Naive thymus-derived CD4-positive, alpha-beta T cell (primary cell): ENCODE results near the gene MAP3K14. TPM values are rescaled to one million over a fixed set of nuclear protein-coding genes. Genes with fewer than 3 reads are reported as not detected.
A peak's percentile ranks its signal among the peaks of the same experiment; 100 is the strongest.

Experiments used
- ATAC-seq: fragments of 150-1000 bp; cut with Tn5 transposase; 2 replicates; pipeline ENCODE4 v1.10.0; 2021; ENCODE audit warnings: mild to moderate bottlenecking, moderate library complexity
- CTCF ChIA-PET: fragments of 350-600 bp; sonication (Branson Sonifier 250); formaldehyde crosslinking; loops from one replicate; lab custom pipeline; 2021; ENCODE audit warnings: antibody characterized with exemption; lab: Charles Lee
- POLR2A ChIA-PET: fragments of 350-600 bp; sonication (Branson Sonifier 250); formaldehyde crosslinking; loops from one replicate; lab custom pipeline; 2021; ENCODE audit warnings: antibody characterized with exemption, inconsistent platforms; lab: Charles Lee
- DNase-seq, 9 donors: peaks; one replicate each; pipeline versions ENCODE4 v3.0.0 to v3.0.0-alpha.2; 2020 to 2022; ENCODE audit warnings: mixed read lengths in 1 of 9
- H3K27ac ChIP-seq: one replicate; pipeline ENCODE4 v1.7.0; 2013; ENCODE audit warnings: mild to moderate bottlenecking, low read depth, low read length, moderate library complexity
- H3K27me3 ChIP-seq, 2 donors: one replicate each; pipeline ENCODE4 v1.7.0; 2013; ENCODE audit warnings: low read length in 2 of 2, mild to moderate bottlenecking in 2 of 2, moderate library complexity in 2 of 2; ENCODE audit not compliant: control insufficient read depth in 2 of 2, insufficient read depth in 2 of 2
- H3K36me3 ChIP-seq, 3 experiments: 1 replicate in 2 of 3; 2 replicates in 1 of 3; pipeline ENCODE4 v1.7.0; 2013; ENCODE audit warnings: low read length in 3 of 3, mild to moderate bottlenecking in 3 of 3, moderate library complexity in 1 of 3; ENCODE audit not compliant: insufficient read depth in 3 of 3, control insufficient read depth in 2 of 3
- H3K4me1 ChIP-seq, 2 donors: one replicate each; pipeline ENCODE4 v1.7.0; 2013; ENCODE audit warnings: low read length in 2 of 2, mild to moderate bottlenecking in 2 of 2, moderate library complexity in 1 of 2; ENCODE audit not compliant: control insufficient read depth in 2 of 2, insufficient read depth in 2 of 2
- H3K4me3 ChIP-seq: 2 replicates; pipeline ENCODE4 v1.7.0; 2013; ENCODE audit warnings: mild to moderate bottlenecking, low read length
- H3K9me3 ChIP-seq, 3 experiments: 1 replicate in 2 of 3; 2 replicates in 1 of 3; pipeline ENCODE4 v1.7.0; 2013; ENCODE audit warnings: low read length in 3 of 3; ENCODE audit not compliant: control insufficient read depth in 2 of 3
- H3K27ac Mint-ChIP-seq, 9 donors: one replicate each; pipeline ENCODE4 v1.8.0; 2020 to 2022; ENCODE audit warnings: mixed read lengths in 9 of 9, mild to moderate bottlenecking in 8 of 9, moderate library complexity in 5 of 9, inconsistent platforms in 2 of 9
- H3K27me3 Mint-ChIP-seq, 5 donors: one replicate each; pipeline ENCODE4 v1.8.0; 2021 to 2022; ENCODE audit warnings: mixed read lengths in 5 of 5, mild to moderate bottlenecking in 1 of 5
- H3K36me3 Mint-ChIP-seq, 5 donors: one replicate each; pipeline ENCODE4 v1.8.0; 2020 to 2022; ENCODE audit warnings: mixed read lengths in 5 of 5, mild to moderate bottlenecking in 3 of 5, inconsistent platforms in 1 of 5
- H3K4me1 Mint-ChIP-seq, 7 donors: one replicate each; pipeline ENCODE4 v1.8.0; 2020 to 2022; ENCODE audit warnings: mixed read lengths in 7 of 7, mild to moderate bottlenecking in 3 of 7, inconsistent platforms in 1 of 7
- H3K4me3 Mint-ChIP-seq, 10 donors: one replicate each; pipeline ENCODE4 v1.8.0; 2020 to 2022; ENCODE audit warnings: mild to moderate bottlenecking in 10 of 10, mixed read lengths in 10 of 10, moderate library complexity in 6 of 10, inconsistent platforms in 2 of 10
- H3K9me3 Mint-ChIP-seq, 11 donors: one replicate each; pipeline ENCODE4 v1.8.0; 2020 to 2022; ENCODE audit warnings: mixed read lengths in 11 of 11, mild to moderate bottlenecking in 4 of 11, inconsistent platforms in 1 of 11, moderate library complexity in 1 of 11
- intact Hi-C, 2 donors: fragments of 100-400 bp; cut with micrococcal nuclease; formaldehyde crosslinking; loops; one replicate each; pipeline ENCODE4 v1.15.1; 2023
- polyA plus RNA-seq, 2 donors: library from polyadenylated mRNA; unstranded; fragments of 300-500 nt; fragmentation: Illumina TruSeq; gene quantifications; one replicate each; pipeline ENCODE4 v1.2.3, GENCODE V29; 2021
- total RNA-seq, 6 experiments: library from RNA in 5 of 6; stranded (reverse) in 5 of 6; gene quantifications; 1 replicate in 5 of 6; 2 replicates in 1 of 6; pipeline ENCODE4 v1.2.3 and lab custom pipeline; 2021 to 2026

Gene MAP3K14
- total and polyA plus RNA-seq, 7 experiments from 2014 or later = 2.4 to 39.8 (median 31.5) TPM

DNA sequence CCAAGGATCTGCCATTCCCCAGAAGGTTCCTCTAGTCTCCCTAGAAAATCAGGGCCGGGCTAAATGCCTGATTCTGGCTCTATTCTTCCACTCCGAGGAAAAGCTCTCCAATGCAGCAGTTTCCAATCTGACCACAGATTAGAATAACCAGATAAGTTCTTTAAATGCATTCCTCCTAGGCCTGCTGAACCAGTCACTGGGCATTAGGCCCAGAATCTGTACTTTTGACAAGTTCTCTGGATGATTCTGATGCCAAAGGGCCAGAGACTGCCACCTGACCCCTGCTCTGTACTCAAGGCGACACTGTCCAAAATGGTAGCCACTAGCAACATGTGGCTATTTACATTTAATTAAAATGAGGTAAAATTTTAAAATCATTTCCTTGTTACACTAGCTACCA, 22.3 kb downstream of the MAP3K14 start:
- Histone ChIP-seq H3K36me3 (peaks cover 0 to 33% (median 3%) of the 10 kb centered on the region in 3 experiments), H3K9me3 (no peaks in the 10 kb centered on the region), H3K4me1 (peaks cover 18 to 33% of the 10 kb centered on the region in 2 donors), H3K27ac (no peak overlapping the region), H3K4me3 (no peak overlapping the region), H3K27me3 (no peaks in the 10 kb centered on the region)
- Mint-ChIP-seq H3K4me1 (peaks cover 46 to 84% (median 69%) of the 10 kb centered on the region in 7 donors), H3K4me3 (no peak overlapping the region), H3K9me3 (no peaks in the 10 kb centered on the region), H3K36me3 (peaks cover 0 to 21% (median 13%) of the 10 kb centered on the region in 5 donors), H3K27me3 (no peaks in the 10 kb centered on the region), H3K27ac (peak overlapping the region in 6 of 9 donors; percentile 11 to 85 (median 62))
- DNase-seq (no peak), ATAC-seq (no peak)
- ChIA-PET CTCF (interaction anchor here (1.0 kb wide), 1 partner anchor 18 kb away, joined by 3 read pairs; no protein-coding TSS in a partner anchor), POLR2A (interaction anchor here (0.5 to 1.5 kb wide), 4 partner anchors 12 to 81 kb away, joined by 3 to 6 read pairs (median 3); partner anchors contain the start of gene MAP3K14)
- intact Hi-C loops = no loop called here

DNA sequence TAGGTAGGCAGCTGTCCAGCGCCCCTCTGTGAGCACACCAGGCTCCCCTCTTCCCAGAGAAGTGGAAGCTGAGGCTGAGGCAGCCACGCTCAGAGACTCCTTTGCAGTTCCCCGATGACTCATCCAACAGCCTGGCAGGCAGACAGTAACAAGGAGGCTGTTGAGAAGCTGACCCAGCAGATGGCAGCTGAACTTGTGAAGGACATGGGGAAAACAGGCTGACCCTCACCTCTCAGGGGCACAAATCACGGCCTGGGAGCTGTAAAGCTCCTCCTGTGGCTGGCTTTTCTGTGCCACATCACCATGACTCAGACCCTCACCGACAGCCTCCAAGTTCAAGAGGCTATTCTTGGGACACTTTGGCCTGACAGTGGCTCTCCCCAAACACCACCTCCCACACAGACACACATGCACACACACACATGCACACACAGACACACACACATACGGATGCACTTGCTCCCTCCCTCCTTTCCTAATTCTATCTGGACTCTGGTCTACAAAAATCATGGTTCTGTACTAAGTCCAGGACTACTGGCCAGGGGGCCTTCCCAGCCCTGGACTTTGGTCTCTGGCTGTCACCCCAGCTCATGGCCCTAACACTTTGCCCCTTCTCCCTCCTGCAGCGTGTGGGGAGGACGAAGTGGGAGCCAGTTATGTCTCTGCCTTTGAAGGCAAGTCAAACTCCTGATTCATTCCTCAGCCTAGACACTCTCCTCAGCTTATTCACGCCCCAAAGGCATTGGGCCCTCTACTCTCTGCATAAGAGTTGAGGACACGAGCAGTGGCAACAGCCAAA, 23.2 kb downstream of the MAP3K14 start:
- Histone ChIP-seq H3K27me3 (no peaks in the 10 kb centered on the region), H3K4me1 (peaks cover 18 to 28% of the 10 kb centered on the region in 2 donors), H3K4me3 (no peak overlapping the region), H3K27ac (peak overlapping the region; percentile 19), H3K9me3 (no peaks in the 10 kb centered on the region), H3K36me3 (peaks cover 0 to 42% (median 11%) of the 10 kb centered on the region in 3 experiments)
- ChIA-PET POLR2A (interaction anchor here (0.6 to 1.1 kb wide), 4 partner anchors 8 to 74 kb away, joined by 3 to 4 read pairs (median 3); no protein-coding TSS in a partner anchor), CTCF (interaction anchor here (1.0 kb wide), 1 partner anchor 17 kb away, joined by 3 read pairs; no protein-coding TSS in a partner anchor)
- intact Hi-C loops = no loop called here
- Mint-ChIP-seq H3K4me3 (peak overlapping the region in 1 of 10 donors; percentile 9), H3K36me3 (peaks cover 0 to 19% (median 10%) of the 10 kb centered on the region in 5 donors), H3K27me3 (no peaks in the 10 kb centered on the region), H3K4me1 (peaks cover 38 to 77% (median 60%) of the 10 kb centered on the region in 7 donors), H3K27ac (peak overlapping the region; percentile 24 to 85 (median 67)), H3K9me3 (no peaks in the 10 kb centered on the region)
- DNase-seq = no peak
- peak; percentile 69 for ATAC-seq

GRCh38 chr17:45292696-45293412, 24.0 kb downstream of the MAP3K14 start:
- peak overlapping the region in 7 of 9 donors; percentile 58 to 85 (median 74) for H3K27ac Mint-ChIP-seq
- peaks cover 18 to 25% of the 10 kb centered on the region in 2 donors for H3K4me1 ChIP-seq

GRCh38 chr17:45291171-45291805, 25.5 kb downstream of the MAP3K14 start:
- Histone ChIP-seq H3K36me3 (peaks cover 3 to 65% (median 21%) of the 10 kb centered on the region in 3 experiments), H3K27ac (peak overlapping the region; percentile 29), H3K9me3 (no peaks in the 10 kb centered on the region), H3K4me3 (no peak overlapping the region), H3K27me3 (no peaks in the 10 kb centered on the region), H3K4me1 (peaks cover 7 to 14% of the 10 kb centered on the region in 2 donors)
- Mint-ChIP-seq H3K27me3 (no peaks in the 10 kb centered on the region), H3K36me3 (peaks cover 0 to 19% (median 4%) of the 10 kb centered on the region in 5 donors), H3K4me3 (no peak overlapping the region), H3K27ac (peak overlapping the region in 8 of 9 donors; percentile 43 to 89 (median 76)), H3K9me3 (no peaks in the 10 kb centered on the region), H3K4me1 (peaks cover 16 to 56% (median 38%) of the 10 kb centered on the region in 7 donors)
- CTCF ChIA-PET = no interaction called here
- POLR2A ChIA-PET = no interaction called here
- intact Hi-C loops = no loop called here
- DNase-seq = no peak
- peak; percentile 32 for ATAC-seq

More at GRCh38 chr17:45292696-45293412, 24.0 kb downstream of the MAP3K14 start:
- ChIA-PET POLR2A (interaction anchor here (0.6 to 1.0 kb wide), 2 partner anchors 7 to 21 kb away, joined by 3 read pairs; no protein-coding TSS in a partner anchor), CTCF (interaction anchor here (0.7 kb wide), 1 partner anchor 17 kb away, joined by 4 read pairs; no protein-coding TSS in a partner anchor)
- no peaks in the 10 kb centered on the region for H3K27me3 Mint-ChIP-seq
- H3K4me3 Mint-ChIP-seq = peak overlapping the region in 1 of 10 donors; percentile 9
- H3K9me3 Mint-ChIP-seq = no peaks in the 10 kb centered on the region
- peaks cover 30 to 70% (median 53%) of the 10 kb centered on the region in 7 donors for H3K4me1 Mint-ChIP-seq
- peaks cover 0 to 18% (median 4%) of the 10 kb centered on the region in 5 donors for H3K36me3 Mint-ChIP-seq
- no peak for DNase-seq
- intact Hi-C loops = no loop called here
- no peak for ATAC-seq
- Histone ChIP-seq H3K4me3 (no peak overlapping the region), H3K9me3 (no peaks in the 10 kb centered on the region), H3K27me3 (no peaks in the 10 kb centered on the region), H3K36me3 (peaks cover 0 to 49% (median 11%) of the 10 kb centered on the region in 3 experiments), H3K27ac (no peak overlapping the region)

GRCh38 chr17:45290269-45290765, 26.5 kb downstream of the MAP3K14 start:
- Mint-ChIP-seq H3K4me1 (peaks cover 10 to 47% (median 30%) of the 10 kb centered on the region in 7 donors), H3K36me3 (peaks cover 0 to 19% (median 7%) of the 10 kb centered on the region in 5 donors), H3K4me3 (no peak overlapping the region), H3K9me3 (no peaks in the 10 kb centered on the region), H3K27ac (peak overlapping the region in 6 of 9 donors; percentile 41 to 79 (median 59)), H3K27me3 (no peaks in the 10 kb centered on the region)
- Histone ChIP-seq H3K9me3 (no peaks in the 10 kb centered on the region), H3K36me3 (peaks cover 3 to 74% (median 21%) of the 10 kb centered on the region in 3 experiments), H3K4me1 (peaks cover 0 to 6% of the 10 kb centered on the region in 2 donors), H3K4me3 (no peak overlapping the region), H3K27me3 (no peaks in the 10 kb centered on the region), H3K27ac (no peak overlapping the region)
- intact Hi-C loops = no loop called here
- DNase-seq (no peak), ATAC-seq (no peak)
- ChIA-PET POLR2A (interaction anchor here (1.3 kb wide), 1 partner anchor 21 kb away, joined by 3 read pairs; no protein-coding TSS in a partner anchor), CTCF (interaction anchor here (2.4 kb wide), 1 partner anchor 13 kb away, joined by 6 read pairs; no protein-coding TSS in a partner anchor)
